H1 (cell line): Measurements from ENCODE around the gene RFX2. TPM values are rescaled to one million over a fixed set of nuclear protein-coding genes. Genes with fewer than 3 reads are reported as not detected.

ENCODE experiments used
- CTCF ChIA-PET: fragments of 300-600 bp; sonication (Branson Sonifier 250); formaldehyde crosslinking; loops from one replicate; lab custom pipeline; 2021; ENCODE audit not compliant: partially characterized antibody; lab: Charles Lee
- POLR2A ChIA-PET: fragments of 300-600 bp; sonication (Branson Sonifier 250); formaldehyde crosslinking; loops from one replicate; lab custom pipeline; 2021; ENCODE audit warnings: inconsistent platforms; ENCODE audit not compliant: partially characterized antibody; lab: Charles Lee
- DNase-seq, 2 experiments: peaks; one replicate each; pipeline versions ENCODE4 v3.0.0 to v3.0.0-alpha.2; 2010 to 2022; ENCODE audit warnings: low spot score in 2 of 2, low read depth in 1 of 2, mixed read lengths in 1 of 2
- FAIRE-seq: peaks from 2 replicates; lab custom pipeline; 2011; peaks lifted over from hg19 to GRCh38; lab: Jason Lieb, UNC
- H2AFZ ChIP-seq: 2 replicates; pipeline ENCODE4 v1.8.1; 2012; ENCODE audit warnings: low read length, inconsistent platforms
- H2AK5ac ChIP-seq: 2 replicates; pipeline ENCODE4 v1.6.1; 2013; ENCODE audit warnings: low read depth, low read length
- H2BK120ac ChIP-seq: replicated peaks from 2 replicates; pipeline ENCODE3; 2013; ENCODE audit warnings: low read depth, low read length, inconsistent platforms
- H2BK12ac ChIP-seq: 2 replicates; pipeline ENCODE4 v1.6.1; 2013; ENCODE audit warnings: low read depth, low read length
- H2BK15ac ChIP-seq: 2 replicates; pipeline ENCODE4 v1.6.1; 2013; ENCODE audit warnings: low read length
- H2BK20ac ChIP-seq: 2 replicates; pipeline ENCODE4 v1.6.1; 2013; ENCODE audit warnings: low read length
- H2BK5ac ChIP-seq: 2 replicates; pipeline ENCODE4 v1.6.1; 2013; ENCODE audit warnings: low read depth, low read length
- H3K14ac ChIP-seq: 2 replicates; pipeline ENCODE4 v1.6.1; 2013; ENCODE audit warnings: inconsistent platforms; ENCODE audit not compliant: insufficient read length
- H3K18ac ChIP-seq: 2 replicates; pipeline ENCODE4 v1.6.1; 2013; ENCODE audit warnings: low read length; ENCODE audit errors: extremely low read depth
- H3K23ac ChIP-seq: 2 replicates; pipeline ENCODE4 v1.6.1; 2013; ENCODE audit warnings: inconsistent platforms; ENCODE audit not compliant: insufficient read length
- H3K23me2 ChIP-seq: 2 replicates; pipeline ENCODE4 v1.6.1; 2013; ENCODE audit warnings: low read depth, low read length
- H3K27ac ChIP-seq: 2 replicates; pipeline ENCODE4 v1.6.1; 2011; ENCODE audit warnings: low read depth, low read length, inconsistent platforms
- H3K27me3 ChIP-seq, 4 experiments: replicated peaks in 1 of 4; 1 replicate in 1 of 4; 2 replicates in 3 of 4; pipeline versions ENCODE4 v1.6.1 to v1.8.1; 2011 to 2013; ENCODE audit warnings: low read length in 3 of 4, mild to moderate bottlenecking in 3 of 4, inconsistent platforms in 2 of 4, mixed read lengths in 2 of 4, moderate library complexity in 1 of 4; ENCODE audit not compliant: control insufficient read depth in 3 of 4, insufficient read depth in 3 of 4; ENCODE audit errors: extremely low read depth in 1 of 4
- H3K36me3 ChIP-seq, 4 experiments: 2 replicates each; pipeline versions ENCODE4 v1.6.1 to v1.8.1; 2011 to 2013; ENCODE audit warnings: mild to moderate bottlenecking in 4 of 4, low read length in 3 of 4, moderate library complexity in 2 of 4, control low read depth in 1 of 4, inconsistent platforms in 1 of 4; ENCODE audit not compliant: insufficient read depth in 4 of 4, control insufficient read depth in 2 of 4
- H3K4ac ChIP-seq: replicated peaks from 2 replicates; pipeline ENCODE3; 2013; ENCODE audit warnings: low read length, low read depth, mixed read lengths, inconsistent platforms; ENCODE audit not compliant: insufficient read length
- H3K4me1 ChIP-seq, 4 experiments: replicated peaks in 1 of 4; 1 replicate in 1 of 4; 2 replicates in 3 of 4; pipeline versions ENCODE4 v1.6.1 to v1.8.1; 2011 to 2013; ENCODE audit warnings: low read length in 3 of 4, inconsistent platforms in 2 of 4, mixed read lengths in 1 of 4; ENCODE audit not compliant: insufficient read depth in 4 of 4, control insufficient read depth in 3 of 4
- H3K4me2 ChIP-seq, 2 experiments: 2 replicates each; pipeline versions ENCODE4 v1.6.1 to v1.8.1; 2011 to 2013; ENCODE audit warnings: low read depth in 2 of 2, low read length in 2 of 2, control low read depth in 1 of 2, inconsistent platforms in 1 of 2, mild to moderate bottlenecking in 1 of 2; ENCODE audit not compliant: insufficient read depth in 1 of 2
- H3K4me3 ChIP-seq, 4 experiments: fragments of 200-600, 300-600 bp in 1 of 4; sonication (generic), shearing (Covaris generic), sonication (Bioruptor Twin) in 1 of 4; 2 replicates each; pipeline versions ENCODE4 v1.5.1 to v1.8.1; 2011 to 2016; ENCODE audit warnings: low read length in 4 of 4, low read depth in 3 of 4, control low read depth in 2 of 4, inconsistent platforms in 2 of 4, mild to moderate bottlenecking in 2 of 4, mixed read lengths in 1 of 4, moderate library complexity in 1 of 4; ENCODE audit not compliant: insufficient read depth in 2 of 4; ENCODE audit errors: extremely low read depth in 1 of 4
- H3K56ac ChIP-seq: replicated peaks from 2 replicates; pipeline ENCODE3; 2013; ENCODE audit warnings: low read depth, mild to moderate bottlenecking, mixed read lengths, low read length, inconsistent platforms; ENCODE audit not compliant: insufficient read length
- H3K79me1 ChIP-seq: 2 replicates; pipeline ENCODE4 v1.6.1; 2013; ENCODE audit warnings: low read depth, low read length, control low read depth
- H3K79me2 ChIP-seq, 2 experiments: 2 replicates each; pipeline versions ENCODE4 v1.6.1 to v1.8.1; 2012 to 2013; ENCODE audit warnings: low read length in 2 of 2, mild to moderate bottlenecking in 2 of 2, inconsistent platforms in 1 of 2; ENCODE audit not compliant: insufficient read depth in 2 of 2, control insufficient read depth in 1 of 2
- H3K9ac ChIP-seq, 4 experiments: replicated peaks in 1 of 4; 1 replicate in 1 of 4; 2 replicates in 3 of 4; pipeline versions ENCODE4 v1.6.1 to v1.8.1; 2011 to 2013; ENCODE audit warnings: low read depth in 3 of 4, low read length in 3 of 4, control low read depth in 2 of 4, mild to moderate bottlenecking in 2 of 4, moderate library complexity in 2 of 4, inconsistent platforms in 1 of 4; ENCODE audit errors: extremely low read depth in 1 of 4
- H3K9me3 ChIP-seq, 2 experiments: 2 replicates each; pipeline versions ENCODE4 v1.6.1 to v1.8.1; 2012 to 2013; ENCODE audit warnings: mild to moderate bottlenecking in 2 of 2, moderate library complexity in 2 of 2, control low read depth in 1 of 2, inconsistent platforms in 1 of 2, low read depth in 1 of 2, low read length in 1 of 2, mixed read lengths in 1 of 2; ENCODE audit not compliant: insufficient read depth in 2 of 2
- H4K20me1 ChIP-seq, 2 experiments: replicated peaks in 1 of 2; 2 replicates each; pipeline versions ENCODE3 to v1.8.1; 2011 to 2013; ENCODE audit warnings: inconsistent platforms in 2 of 2, low read length in 2 of 2, mild to moderate bottlenecking in 1 of 2; ENCODE audit not compliant: insufficient read depth in 2 of 2, control insufficient read depth in 1 of 2
- H4K5ac ChIP-seq: 2 replicates; pipeline ENCODE4 v1.6.1; 2013; ENCODE audit warnings: low read length, low read depth, mixed read lengths, inconsistent platforms; ENCODE audit not compliant: insufficient read length
- H4K8ac ChIP-seq: 2 replicates; pipeline ENCODE4 v1.8.0; 2013; ENCODE audit warnings: mild to moderate bottlenecking, moderate library complexity, low read length, inconsistent platforms; ENCODE audit not compliant: insufficient read depth; ENCODE audit errors: extremely low read depth
- H4K91ac ChIP-seq: replicated peaks from 2 replicates; pipeline ENCODE3; 2013; ENCODE audit warnings: low read length, mixed read lengths, inconsistent platforms; ENCODE audit not compliant: insufficient read length
- CBX8 ChIP-seq: fragments of 300-800, 300-1000 bp; sonication (generic); IDR thresholded peaks from 2 replicates; pipeline ENCODE4 v1.7.1; 2016; ENCODE audit warnings: low read depth, low read length, borderline replicate concordance
- KDM4A ChIP-seq: IDR thresholded peaks from one replicate; pipeline ENCODE4 v1.7.1; 2012; ENCODE audit warnings: low read depth, mild to moderate bottlenecking, moderate library complexity, low read length, inconsistent platforms; ENCODE audit not compliant: severe bottlenecking
- PHF8 ChIP-seq: fragments of 200-600 bp; sonication (generic); conservative IDR thresholded peaks from 2 replicates; pipeline ENCODE4 v1.7.1; 2012; ENCODE audit warnings: low read depth, mild to moderate bottlenecking, inconsistent platforms, low read length, moderate library complexity
- SRF ChIP-seq: IDR thresholded peaks from 2 replicates; pipeline ENCODE4 v1.6.1; 2011; ENCODE audit warnings: mild to moderate bottlenecking, low read depth, low read length, moderate library complexity
- WGBS, 2 experiments: shearing (Covaris generic) in 1 of 2; methylation state at CpG; one replicate each; pipeline versions ENCODE4 v1.1.6 to v1.1.7; 2013 to 2015; ENCODE audit warnings: low lambda C conversion rate in 2 of 2, mixed read lengths in 2 of 2, inconsistent platforms in 1 of 2, low coverage in 1 of 2, missing lambda C conversion rate in 1 of 2; ENCODE audit not compliant: insufficient replicate concordance in 2 of 2, insufficient coverage in 1 of 2, insufficient read length in 1 of 2; ENCODE audit errors: extremely low coverage in 1 of 2, missing lambda C conversion rate in 1 of 2; 5-methylcytosine and 5-hydroxymethylcytosine counted together
- polyA plus RNA-seq, 7 experiments: library from polyadenylated mRNA; depleted of rRNA in 3 of 7; stranded (reverse) in 5 of 7; unstranded in 2 of 7; fragments of >200 nt in 5 of 7; fragments of 200-250 nt in 2 of 7; gene quantifications; 1 replicate in 5 of 7; 2 replicates in 1 of 7; 4 replicates in 1 of 7; pipeline versions ENCODE4 v1.2.1 to v1.2.3, GENCODE V29; 2011 to 2013; ENCODE audit warnings: missing spikeins in 2 of 7, mixed read lengths in 2 of 7
- total RNA-seq: library from RNA; stranded (reverse); fragmentation: NEBNext Ultra II Directional; extraction: Animal tissue kit (Norgen Biotek cat#: 25700); gene quantifications from 2 replicates; pipeline ENCODE4 v1.2.1, GENCODE V29; 2021

Gene RFX2
- total and polyA plus RNA-seq, 2 of the 8 experiments (the other 6 are each of a cell fraction or from before 2014, with no cell fraction given): 4.8 to 5.3 TPM

GRCh38 chr19:6098574-6098973 lies 11.7 kb downstream of the RFX2 start:
- Histone ChIP-seq H3K23me2 (no peaks in the 10 kb centered on the region), H3K23ac (no peak overlapping the region), H3K4ac (no peak overlapping the region), H2BK12ac (no peak overlapping the region), H3K27ac (no peak overlapping the region), H2BK120ac (no peak overlapping the region), H2AK5ac (no peak overlapping the region), H3K4me3 (no peak overlapping the region), H3K14ac (no peak overlapping the region), H3K4me1 (no peaks in the 10 kb centered on the region; a peak in 1 of 7 replicates), H3K9ac (no peak overlapping the region), H4K91ac (no peak overlapping the region), H2BK15ac (no peak overlapping the region), H4K5ac (no peak overlapping the region), H3K4me2 (no peak overlapping the region), H3K18ac (no peak overlapping the region), H3K79me2 (no peaks in the 10 kb centered on the region), H3K27me3 (peaks cover 0 to 2% (median under 1%) of the 10 kb centered on the region in 4 experiments; a peak in 2 of 7 replicates), H4K20me1 (no peaks in the 10 kb centered on the region), H2AFZ (no peak overlapping the region), H2BK5ac (no peak overlapping the region), H3K36me3 (no peaks in the 10 kb centered on the region), H2BK20ac (no peak overlapping the region), H3K56ac (no peak overlapping the region), H3K79me1 (no peaks in the 10 kb centered on the region), H4K8ac (no peak overlapping the region), H3K9me3 (no peaks in the 10 kb centered on the region)
- TF ChIP-seq PHF8 (no peak), CBX8 (no peak), SRF (no peak), KDM4A (no peak)
- 83% methylated on average over 5 of the region's 5 CpGs; no CpG with 5 or more reads in 1 of the 2 experiments for WGBS, 2 experiments
- ChIA-PET CTCF (interaction anchor here (0.6 to 2.1 kb wide), 5 partner anchors 8 to 120 kb away, joined by 3 to 13 read pairs (median 3); no protein-coding TSS in a partner anchor), POLR2A (interaction anchor here (1.1 kb wide), 1 partner anchor 10 kb away, joined by 3 read pairs; no protein-coding TSS in a partner anchor)
- FAIRE-seq: no peak
- no peak for DNase-seq
